Omental fat pad (tissue), 4 donors: ENCODE data around the gene KCTD16. TPM values are rescaled to one million over a fixed set of nuclear protein-coding genes. Genes with fewer than 3 reads are reported as not detected.

Experiments
- ATAC-seq: fragments of 150-250 bp; one replicate; pipeline ENCODE4 v1.9.1; 2016; ENCODE audit warnings: mild to moderate bottlenecking, moderate library complexity; ENCODE audit not compliant: low FRiP score
- DNase-seq: peaks from one replicate; pipeline ENCODE4 v3.0.0-alpha.2; 2019; ENCODE audit warnings: low spot score
- total RNA-seq, 4 donors: library from RNA; depleted of rRNA; stranded (reverse); fragments of >200 nt; gene quantifications; one replicate each; pipeline ENCODE4 v1.1.0, GENCODE V29; 2016
- TF ChIP-seq, protein P1 (sequence below), 3 donors: fragments of 450-650 bp; IDR thresholded peaks; one replicate each; pipeline ENCODE4 v1.5.1; 2016 to 2017; ENCODE audit warnings: antibody characterized with exemption in 3 of 3, mild to moderate bottlenecking in 3 of 3, moderate library complexity in 2 of 3

KCTD16 gene
- total RNA-seq, 4 donors from 2014 or later = 0.09 to 0.19 (median 0.16) TPM; not detected in 1

DNA sequence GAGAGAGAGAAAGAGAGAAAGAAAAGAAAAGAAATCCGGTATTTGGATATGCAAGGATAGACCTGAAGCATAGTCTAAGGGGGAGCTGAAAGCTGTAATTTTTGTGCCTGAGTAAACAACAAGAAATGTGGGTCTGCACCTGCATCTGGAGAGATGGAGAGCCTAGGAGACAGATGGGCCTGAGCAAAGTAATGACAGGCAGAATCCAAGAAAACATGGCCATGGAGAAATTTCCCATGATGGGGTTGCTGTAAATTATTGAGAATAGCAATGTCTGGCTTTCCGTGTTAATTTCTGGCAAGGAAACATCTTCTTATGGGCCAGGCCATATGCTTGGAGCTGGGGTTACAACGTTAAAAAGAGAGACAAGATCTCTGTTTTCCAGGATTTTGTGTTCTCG lies 40.4 kb upstream of the KCTD16 start:
- DNase-seq = no peak
- no peak for ATAC-seq
- TF ChIP-seq, protein P1, sequence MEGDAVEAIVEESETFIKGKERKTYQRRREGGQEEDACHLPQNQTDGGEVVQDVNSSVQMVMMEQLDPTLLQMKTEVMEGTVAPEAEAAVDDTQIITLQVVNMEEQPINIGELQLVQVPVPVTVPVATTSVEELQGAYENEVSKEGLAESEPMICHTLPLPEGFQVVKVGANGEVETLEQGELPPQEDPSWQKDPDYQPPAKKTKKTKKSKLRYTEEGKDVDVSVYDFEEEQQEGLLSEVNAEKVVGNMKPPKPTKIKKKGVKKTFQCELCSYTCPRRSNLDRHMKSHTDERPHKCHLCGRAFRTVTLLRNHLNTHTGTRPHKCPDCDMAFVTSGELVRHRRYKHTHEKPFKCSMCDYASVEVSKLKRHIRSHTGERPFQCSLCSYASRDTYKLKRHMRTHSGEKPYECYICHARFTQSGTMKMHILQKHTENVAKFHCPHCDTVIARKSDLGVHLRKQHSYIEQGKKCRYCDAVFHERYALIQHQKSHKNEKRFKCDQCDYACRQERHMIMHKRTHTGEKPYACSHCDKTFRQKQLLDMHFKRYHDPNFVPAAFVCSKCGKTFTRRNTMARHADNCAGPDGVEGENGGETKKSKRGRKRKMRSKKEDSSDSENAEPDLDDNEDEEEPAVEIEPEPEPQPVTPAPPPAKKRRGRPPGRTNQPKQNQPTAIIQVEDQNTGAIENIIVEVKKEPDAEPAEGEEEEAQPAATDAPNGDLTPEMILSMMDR (IDR thresholded peaks at IDR 0.05) = no peak

DNA sequence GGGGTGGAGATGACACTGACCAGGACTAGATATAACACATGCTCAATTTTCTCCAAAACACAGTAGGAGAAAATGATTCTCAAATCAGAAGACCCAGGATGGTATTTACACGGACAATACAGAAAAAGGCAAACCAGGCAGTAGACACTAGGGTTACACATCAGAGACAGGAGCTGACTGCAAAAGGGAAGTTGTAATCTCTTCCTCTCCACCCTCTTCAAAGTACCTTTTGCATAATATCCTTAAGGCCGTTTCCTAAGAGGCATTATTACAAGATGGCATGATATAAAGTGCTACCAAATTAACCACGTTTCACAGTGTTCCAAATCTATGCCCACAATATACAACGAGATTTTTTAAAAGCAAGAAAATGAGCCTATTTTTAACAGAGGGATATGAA lies 39.4 kb upstream of the KCTD16 start:
- TF ChIP-seq, protein P1 (IDR thresholded peaks at IDR 0.05) = no peak
- no peak for ATAC-seq

DNA sequence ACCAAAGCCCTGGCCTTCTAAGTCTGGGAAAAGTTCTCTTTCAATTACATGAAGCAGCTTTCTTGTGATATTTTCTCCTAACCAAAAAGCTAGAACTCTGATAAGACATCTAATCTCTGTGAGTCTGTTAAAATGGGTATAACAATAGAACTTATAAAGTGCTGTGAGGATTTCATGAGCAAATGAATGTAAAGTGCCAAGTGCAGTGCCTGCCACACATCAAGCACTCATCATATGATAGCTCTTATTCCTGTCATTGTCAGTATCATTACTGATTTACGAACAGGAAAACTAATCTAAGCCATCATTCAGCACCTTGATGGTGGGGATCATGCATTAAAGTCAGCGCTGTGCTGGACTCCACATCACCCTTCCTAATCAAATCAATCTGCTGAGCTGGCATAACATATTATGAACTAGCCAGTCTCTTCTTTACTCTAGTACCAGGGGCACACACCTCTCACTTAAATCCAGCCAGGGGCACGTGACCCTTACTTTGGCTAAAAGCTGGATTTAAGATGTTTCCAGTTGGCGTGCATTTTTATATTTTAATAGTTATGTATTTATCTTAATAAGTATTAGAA lies 37.5 kb upstream of the KCTD16 start:
- ATAC-seq = no peak
- DNase-seq = no peak
- TF ChIP-seq, protein P1 (IDR thresholded peaks at IDR 0.05) = no peak

More for the DNA sequence above, 39.4 kb upstream of the KCTD16 start:
- DNase-seq = no peak

DNA sequence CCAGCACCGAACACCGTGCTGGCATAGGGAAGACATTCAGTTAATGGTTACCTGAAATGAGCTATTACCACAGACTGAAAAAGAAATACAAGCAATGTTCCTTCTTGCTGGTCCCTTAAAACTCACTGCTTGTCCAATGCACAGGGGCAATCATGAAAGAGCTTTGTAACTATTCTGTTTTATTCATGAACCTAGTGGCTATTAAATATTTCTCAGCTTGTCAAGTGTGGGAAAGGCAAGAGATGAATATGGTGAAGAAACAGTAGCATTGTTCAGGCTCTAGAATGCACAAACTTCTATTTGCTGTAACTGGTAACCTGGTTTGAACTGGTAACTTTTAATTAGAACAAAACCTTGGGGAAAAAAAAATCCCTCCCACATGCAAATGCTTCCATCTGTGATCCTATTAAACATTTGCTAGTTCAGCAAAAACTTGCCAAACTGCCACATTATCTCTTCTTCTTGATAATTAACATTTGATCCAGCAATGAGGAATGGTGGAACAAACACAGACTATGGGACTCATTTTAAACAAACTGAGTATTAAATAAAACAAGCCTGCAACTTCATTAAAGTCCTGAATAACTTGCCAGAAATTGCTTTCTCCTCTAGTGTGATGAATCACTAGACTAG lies 36.4 kb upstream of the KCTD16 start:
- TF ChIP-seq, protein P1 (IDR thresholded peaks at IDR 0.05) = no peak
- DNase-seq = no peak
- ATAC-seq = no peak

DNA sequence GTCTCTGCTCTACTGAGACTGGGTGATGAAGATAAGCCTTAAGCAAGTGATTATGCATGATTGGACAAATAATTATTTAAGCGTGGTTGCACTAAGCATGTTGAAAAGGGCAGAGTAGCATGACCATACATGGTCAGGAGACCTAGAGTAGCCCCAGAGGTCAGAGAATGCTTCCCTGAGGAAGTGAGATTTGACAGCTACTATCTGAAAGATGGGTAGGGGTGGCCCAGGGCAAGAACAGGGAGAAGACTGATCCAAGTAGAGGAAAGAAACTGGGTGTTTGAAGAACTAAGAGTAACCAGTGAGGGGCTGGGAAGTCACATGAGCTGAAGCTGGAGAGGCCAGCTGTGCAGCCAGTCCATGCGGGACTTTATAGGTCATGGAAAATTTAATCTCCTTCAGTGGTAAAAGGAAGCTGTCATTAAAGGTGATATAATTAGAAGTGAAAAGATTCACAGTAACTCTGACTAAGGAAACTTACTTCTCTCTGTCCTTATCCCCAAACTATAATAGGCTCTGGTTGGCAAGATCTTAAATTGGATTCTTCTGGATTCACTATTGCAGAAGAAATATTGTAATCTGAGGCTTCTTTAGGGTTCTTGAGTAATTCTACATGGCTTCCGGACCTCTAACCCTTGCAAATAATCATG lies 35.4 kb upstream of the KCTD16 start:
- DNase-seq (no peak), ATAC-seq (no peak)
- TF ChIP-seq, protein P1 (IDR thresholded peaks at IDR 0.05) = no peak

DNA sequence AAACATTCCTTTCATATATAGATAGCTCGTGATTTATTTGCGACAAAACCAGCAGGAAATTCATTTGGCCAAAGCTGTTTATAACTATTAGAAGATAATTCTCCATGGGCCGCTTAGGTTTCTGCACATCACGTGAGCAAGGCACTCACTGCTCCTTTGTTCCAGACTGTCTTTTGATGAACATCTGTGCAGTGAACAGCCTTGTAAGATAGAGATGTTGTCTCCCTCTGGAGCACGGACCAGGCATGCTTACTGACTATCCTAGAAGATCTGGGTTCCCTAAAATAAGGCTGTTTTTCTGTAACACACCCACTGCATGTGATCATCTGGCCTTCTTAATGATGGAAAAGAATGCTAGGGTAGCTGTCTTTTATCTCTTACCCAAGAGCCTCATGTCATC lies 31.1 kb upstream of the KCTD16 start:
- ATAC-seq (no peak), DNase-seq (no peak)
- TF ChIP-seq, protein P1 (IDR thresholded peaks at IDR 0.05) = no peak
